ENCODE data around the gene PTPRD.
A peak's percentile ranks its signal among the peaks of the same experiment; 100 is the strongest.
"Not testable (repeated sequence)": the region's sequence is repeated elsewhere in the genome, so short reads cannot be mapped to it uniquely, and the experiment has no call there.

The PTPRD gene

DNA sequence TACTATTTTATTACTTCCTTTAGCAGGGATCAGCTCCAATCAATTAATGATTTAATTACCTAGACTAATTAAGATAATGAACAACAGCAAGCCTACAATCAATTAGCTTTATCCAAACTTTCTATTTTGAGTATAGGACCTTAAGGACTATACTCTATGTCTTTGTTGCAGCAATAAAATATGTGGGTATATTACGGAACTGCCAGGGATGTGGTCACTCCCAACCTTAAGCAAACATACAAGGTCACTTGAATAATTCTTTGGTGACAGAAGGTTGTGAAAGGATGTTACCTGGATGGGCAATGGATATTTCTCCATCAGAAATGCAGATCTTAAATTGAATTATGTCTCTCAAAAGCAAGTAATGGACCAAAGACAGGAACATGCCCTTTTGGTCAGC, 1905.8 kb downstream of the PTPRD start:
- DNase-seq, result no peak

DNA sequence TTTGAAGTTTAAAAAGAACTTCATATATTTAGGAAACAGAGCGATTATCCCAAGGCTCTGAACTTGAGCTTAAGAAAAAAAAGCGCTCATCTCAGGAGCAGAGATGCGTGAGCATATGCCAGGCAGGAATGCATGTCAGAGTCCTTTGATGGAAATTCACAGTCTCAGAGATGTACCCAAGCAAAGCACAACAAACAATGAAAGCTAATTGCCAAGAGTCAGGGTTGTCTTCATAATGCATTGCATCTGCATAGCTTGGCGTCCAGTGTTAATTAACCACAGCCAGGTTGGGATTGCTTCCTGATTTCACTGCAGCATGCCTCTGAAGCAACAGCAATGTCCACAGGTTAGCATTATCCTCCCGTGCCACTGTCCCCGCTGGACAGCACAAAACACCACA, 1906.3 kb downstream of the PTPRD start:
- no peak for DNase-seq

DNA sequence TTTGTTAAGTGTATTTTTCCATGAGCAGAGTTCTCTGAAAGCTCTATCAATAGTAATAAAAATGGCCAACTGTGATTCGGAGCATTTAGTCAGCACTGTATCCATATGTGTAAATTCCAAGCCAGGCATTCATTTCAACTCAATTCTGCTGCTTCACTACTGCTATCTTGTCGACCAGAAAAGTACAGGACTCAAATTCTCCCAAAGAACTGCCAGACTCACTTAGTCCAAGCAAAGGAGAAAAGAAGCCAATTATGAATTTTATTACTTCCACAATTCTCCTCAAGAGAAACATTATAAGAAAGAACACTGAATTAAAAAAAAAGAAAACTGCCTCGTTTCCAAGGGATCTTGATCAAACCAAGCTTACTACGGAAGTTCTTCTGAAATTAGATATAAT, 1906.9 kb downstream of the PTPRD start:
- DNase-seq, result no peak

DNA sequence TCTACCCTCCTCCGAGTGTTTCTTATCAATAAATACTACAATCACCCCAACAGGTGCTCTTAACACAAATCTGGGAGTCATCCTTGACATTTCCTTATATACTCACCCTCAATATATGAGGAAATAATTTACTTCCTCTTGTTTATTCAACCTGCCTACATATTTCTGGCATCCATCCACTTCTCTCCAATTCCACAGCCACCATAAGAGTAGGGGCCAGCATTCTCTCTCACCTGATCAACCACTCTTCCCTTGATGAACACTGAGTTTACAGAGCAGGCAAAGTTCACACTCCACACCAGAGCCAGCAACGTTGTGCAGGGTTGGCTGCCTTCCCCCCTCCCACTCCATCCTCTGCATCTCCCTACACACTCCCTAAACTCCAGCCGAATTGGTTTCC, 1908.9 kb downstream of the PTPRD start:
- DNase-seq, result no peak

DNA sequence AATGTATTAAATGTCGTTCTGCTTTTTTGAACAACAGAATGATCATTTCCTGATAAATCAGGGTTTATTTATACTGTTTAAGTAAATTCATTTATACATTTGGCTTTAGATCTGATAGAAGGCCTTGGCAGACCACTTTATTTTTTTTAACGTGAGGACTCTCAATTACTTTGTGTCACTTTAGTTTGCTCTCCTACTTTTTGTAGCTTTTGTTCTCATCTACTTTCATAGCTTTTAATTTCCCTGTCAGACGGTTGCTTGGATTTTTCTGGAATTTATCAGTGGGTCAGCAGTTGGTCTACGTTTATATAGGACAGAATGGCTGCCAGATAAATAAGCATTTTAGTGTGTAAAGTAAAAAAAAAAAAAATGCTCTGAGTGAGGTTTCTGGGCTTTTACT, 1910.9 kb downstream of the PTPRD start:
- no peak for DNase-seq

DNA sequence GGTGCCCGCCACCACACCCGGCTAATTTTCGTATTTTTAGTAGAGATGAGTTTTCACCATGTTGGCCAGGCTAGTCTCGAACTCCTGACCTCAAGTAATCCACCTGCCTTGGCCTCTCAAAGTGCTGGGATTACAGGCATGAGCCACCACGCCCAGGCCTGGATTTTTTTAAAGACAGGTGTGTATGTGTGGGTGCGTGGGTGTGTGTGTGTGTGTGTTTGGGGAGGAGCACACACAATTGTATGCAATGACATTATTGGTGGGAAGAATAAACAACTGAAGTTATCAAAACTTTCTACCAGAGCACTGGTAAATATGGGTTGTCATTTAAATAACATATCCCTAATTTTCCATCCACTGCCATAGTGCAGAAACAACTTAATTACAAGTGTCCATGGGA, 1915.2 kb downstream of the PTPRD start:
- DNase-seq, result not testable (repeated sequence)

DNA sequence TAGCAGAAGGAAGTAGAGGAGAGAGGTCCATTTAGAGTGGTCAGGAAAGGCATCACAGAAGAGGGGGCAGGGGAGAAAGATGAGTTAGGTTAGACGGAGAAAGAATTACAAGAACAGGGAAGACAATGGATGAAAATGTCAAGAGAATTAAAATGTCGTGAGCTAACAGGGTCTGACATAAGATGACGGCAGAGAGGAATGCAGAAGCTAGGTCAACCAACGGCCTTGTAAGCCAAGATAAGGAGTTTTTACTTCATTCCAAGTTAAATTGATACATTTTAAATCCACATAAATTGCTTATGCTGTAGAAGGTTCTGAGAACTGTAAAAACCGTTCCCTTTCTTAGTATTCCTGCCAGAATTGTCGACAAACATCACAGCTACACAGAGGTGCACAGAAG, 1916.3 kb downstream of the PTPRD start:
- no peak for DNase-seq

DNA sequence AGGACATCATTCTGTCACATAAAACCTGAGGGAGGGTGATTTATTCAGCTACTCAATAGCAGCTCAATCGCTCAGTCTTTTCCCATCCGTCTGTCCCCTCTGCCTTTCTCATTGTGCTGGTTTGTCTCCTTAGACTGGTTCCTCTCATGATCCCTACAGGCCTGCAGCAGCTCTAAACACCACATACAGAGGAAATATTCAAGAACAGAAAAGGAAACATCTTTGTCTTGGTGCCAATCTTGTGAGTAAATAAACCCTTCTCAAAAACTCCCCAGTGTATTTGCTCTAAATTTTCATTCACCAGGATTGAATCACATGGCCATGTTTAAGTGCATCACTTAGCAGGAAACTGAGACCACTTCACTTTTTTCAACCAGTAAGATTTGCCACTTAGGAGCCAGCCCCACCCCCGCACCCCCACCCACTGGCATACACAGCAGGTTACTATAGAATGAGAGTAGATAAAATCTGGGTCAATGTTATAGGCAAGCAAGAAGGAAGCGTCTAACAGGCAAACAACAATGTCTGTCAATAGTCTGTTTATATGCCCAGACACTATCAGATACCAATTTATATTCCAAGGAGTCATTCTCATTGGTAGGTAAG, 1917.7 kb downstream of the PTPRD start:
- DNase-seq, result no peak

DNA sequence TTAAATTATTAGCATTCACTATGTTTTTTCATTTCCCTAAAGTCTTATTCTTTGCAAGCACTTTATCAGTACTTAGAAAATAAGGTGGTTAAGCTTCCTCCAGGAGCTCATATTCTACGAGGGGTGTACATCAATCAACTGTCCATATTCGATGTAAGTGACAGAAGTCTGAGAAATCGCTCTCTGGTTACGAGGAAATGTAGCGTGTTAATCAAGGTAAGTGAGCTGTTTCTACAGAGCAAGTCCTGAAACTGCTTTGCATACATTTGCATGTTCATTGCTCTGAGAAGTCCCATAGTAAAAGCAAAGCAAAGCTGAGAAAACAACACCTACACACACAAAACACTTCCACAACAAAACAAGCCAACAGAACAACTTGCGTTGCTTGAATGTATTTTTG, 1919.3 kb downstream of the PTPRD start:
- DNase-seq, result no peak

DNA sequence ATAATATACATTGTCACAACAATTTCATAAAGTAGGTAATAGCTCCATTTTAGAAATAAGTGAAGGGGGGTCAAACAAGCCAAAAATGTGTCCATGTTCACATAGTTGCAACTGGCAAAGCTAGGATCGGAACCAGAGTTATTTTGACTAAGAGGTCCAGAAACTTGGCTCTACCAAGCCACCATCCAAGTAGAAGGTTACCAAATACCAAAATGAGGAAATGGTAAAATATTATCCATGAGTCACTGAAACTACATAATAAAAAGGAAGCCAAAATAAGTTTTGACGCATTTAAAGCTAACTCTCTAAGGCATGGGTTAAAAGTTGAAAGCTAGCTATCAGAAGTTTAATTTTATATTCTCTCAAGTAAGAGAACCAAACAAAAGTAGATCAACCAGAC, 1926.3 kb downstream of the PTPRD start:
- DNase-seq, result peak; percentile 4 to 65

DNA sequence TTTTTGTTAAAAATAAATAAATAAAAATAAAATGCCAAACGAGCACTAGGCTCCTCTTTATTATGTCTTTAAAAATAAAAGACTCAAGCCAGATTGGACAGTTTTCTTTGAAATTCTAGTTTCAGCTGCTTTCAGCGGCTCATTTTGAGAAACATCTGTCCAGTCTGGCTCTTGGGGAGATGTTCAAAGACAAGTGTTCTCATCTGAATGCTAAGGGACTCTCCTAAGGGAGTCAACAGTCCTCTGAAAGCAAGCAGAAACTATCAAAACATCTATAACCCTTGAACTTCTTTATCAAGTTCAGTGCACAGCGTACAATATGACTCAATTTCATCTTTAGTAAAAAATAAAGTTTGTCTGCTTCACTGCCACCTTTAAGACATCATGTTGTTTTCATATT, 1927.0 kb downstream of the PTPRD start:
- DNase-seq, result no peak

DNA sequence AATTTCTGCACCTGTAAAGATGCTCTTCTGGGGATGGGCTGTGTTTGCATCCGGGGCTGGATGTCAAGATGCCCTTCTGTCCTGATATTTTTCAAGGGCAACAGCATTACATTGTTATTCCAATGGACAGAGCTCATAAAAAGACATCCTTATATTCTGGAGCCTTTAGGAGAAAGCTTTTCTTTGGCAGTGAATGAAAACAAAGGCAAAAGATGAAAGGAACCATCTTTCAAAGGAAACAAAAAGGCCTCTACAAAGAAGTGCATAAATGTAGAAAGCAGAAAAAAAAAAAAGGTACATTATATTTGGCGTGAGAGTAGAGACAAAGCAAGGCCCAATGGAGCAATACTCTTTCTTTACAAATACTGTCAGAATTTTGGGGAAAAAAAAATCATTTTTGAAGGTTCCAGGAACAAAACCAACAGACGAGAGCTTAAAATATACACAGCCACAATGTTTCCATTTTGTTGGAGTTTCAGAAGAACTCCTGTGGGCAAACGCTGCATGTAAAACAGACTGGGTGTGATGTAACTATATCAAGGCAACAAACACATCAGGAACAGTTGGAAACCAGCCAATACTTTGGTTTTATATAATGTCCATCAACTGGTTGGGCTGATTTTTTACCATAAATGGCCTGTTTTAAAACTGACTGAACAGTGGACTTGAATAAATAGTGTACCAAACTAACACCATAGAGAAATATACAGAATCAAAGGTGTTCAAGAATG, 1927.7 kb downstream of the PTPRD start:
- DNase-seq, result no peak

DNA sequence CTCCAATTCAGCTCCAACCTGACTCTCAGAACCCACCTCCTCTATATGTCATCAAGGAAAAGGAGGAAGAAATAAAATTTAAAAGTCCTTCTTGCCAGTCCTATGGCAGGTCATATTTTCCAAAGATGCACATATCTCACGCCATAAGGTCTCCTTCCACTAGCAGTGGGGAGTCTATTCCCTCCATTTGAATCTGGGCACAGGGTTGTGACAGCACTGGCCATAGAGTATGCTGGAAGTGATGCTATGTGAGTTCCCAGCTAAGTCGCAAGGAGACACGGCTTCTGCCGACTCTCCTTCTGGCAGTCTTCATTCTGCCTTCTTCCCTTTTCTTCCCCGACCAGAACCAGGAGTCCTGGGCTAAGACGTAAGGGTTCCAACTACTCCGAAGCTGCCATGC, 1929.3 kb downstream of the PTPRD start:
- DNase-seq, result no peak

DNA sequence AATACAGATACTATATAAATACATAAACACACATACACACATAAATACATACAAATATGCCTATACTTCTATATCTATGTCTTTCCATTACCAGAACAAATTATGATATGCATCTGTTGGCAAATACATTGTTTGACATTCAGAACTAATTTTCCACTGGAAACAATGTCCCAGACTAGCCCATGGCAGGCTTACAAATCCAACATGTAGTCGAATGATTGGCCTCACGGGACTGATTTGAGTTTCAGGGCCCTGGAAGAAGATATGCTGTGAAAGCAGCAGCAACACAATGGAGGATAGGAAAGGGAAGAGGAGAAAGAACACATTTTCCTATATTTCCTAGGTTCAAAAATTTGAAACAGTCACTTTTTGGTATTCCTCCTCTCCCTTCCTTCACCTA, 1932.1 kb downstream of the PTPRD start:
- no peak for DNase-seq

DNA sequence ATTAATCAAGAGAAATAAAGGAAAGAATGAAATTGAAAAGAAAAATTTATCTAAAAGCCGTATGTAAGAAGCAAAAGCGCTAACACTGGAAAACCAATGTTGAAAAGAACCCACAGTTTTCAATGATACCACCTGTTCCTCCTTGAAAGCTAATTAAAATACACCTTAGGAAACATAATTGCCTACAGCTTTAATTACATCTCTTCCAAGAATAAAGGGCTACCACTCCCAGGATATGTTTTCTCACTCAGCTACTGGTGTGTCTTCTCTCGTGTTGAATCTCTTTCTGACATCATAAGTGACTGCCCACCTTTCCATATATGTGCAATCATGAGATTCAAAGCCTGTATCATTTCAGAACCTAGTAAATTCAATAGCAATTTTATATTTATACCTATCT, 1932.6 kb downstream of the PTPRD start:
- no peak for DNase-seq

DNA sequence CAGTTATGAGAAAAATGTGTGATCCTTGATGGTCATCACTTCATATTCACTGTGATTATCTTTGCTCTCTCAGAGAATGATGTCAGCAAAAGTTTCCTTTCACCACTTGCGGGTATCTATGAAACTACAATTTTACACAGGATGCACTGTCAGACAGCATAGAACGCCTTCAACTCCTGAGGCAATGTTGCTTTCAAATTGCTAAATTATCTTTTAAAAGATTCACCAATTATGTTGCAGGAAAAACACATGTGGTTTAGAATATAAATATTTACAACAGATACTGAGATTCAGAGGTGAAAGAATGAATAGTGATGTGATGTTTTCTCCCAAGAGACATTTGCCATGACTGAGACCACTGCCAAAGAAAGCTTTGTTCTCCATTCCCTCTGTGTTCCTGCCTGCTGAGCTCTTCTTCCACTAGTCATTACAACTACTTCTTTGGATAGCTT, 1933.4 kb downstream of the PTPRD start:
- no peak for DNase-seq

DNA sequence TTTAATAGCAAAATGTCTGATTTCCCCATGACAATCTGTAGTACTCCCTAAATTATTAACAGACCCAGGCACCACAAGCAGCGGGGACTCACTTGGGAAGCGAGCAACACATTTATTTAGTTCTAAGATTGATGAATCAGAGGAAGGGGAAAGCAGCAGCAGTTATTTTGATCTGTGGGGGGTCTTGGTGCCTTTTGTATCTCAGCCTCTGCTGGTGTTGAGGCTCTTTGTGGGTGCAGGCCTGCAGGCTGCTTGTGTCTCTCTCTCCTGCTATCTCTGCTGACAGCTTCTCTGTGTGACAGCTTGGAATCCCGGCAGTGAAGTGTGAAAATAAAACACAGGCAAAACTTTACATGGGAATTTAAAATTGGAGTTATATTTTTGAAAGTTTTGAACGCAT, 1935.1 kb downstream of the PTPRD start:
- no peak for DNase-seq

DNA sequence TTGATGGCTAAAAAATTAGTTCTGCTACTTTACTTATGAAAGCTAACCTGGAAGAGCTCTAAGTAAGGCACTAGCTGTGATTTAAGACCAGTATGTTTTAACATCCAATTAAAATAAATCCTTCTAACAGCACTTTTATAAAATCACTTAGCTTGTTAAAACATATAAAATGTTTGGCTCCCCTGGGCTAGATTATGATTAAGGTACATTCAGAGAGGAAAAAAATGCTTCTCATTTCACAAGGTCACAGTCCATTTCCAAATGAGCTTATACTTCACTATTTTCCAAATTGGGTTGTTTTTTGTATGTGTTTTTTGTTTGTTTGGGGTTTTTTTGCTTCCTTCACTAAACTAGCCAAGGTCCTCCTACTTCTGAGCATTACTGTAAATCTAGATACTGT, 1938.3 kb downstream of the PTPRD start:
- DNase-seq, result no peak

DNA sequence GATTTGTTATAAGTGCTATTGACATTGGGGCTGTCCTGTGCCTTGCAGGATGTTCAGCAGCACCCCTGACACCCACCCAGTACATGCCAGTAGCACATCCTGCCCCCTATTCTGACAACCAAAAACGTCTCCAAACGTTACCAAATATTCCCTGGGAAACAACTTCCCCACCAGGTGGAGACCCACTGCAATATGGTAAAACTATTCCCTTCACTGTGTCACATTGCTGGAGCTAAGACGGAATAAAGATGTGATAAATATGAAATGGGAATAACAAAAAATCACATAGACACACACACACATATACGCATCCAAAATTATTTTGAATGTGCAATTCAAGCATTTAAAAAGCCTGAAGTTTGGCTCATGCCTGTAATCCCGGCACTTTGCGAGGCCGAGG, 1939.0 kb downstream of the PTPRD start:
- no peak for DNase-seq

DNA sequence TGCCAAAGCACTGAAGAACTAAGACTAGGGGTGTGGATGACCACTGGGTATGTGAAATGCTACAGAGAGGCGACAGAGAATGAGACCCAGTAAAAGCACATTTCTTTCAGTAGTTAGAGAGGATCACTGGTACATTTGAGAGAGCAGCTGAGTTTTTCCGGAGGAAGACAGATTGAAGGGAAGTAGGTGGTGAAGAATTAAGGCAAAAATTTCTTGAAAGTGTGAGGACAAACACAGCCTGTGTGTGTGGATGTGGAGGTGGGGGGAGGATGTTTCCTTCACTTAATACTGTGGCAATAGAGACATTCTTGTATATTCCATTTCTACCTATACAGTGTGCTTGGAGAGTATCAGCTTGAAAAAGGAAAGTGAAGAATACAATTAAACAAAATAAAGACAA, 1942.1 kb downstream of the PTPRD start:
- no peak for DNase-seq

DNA sequence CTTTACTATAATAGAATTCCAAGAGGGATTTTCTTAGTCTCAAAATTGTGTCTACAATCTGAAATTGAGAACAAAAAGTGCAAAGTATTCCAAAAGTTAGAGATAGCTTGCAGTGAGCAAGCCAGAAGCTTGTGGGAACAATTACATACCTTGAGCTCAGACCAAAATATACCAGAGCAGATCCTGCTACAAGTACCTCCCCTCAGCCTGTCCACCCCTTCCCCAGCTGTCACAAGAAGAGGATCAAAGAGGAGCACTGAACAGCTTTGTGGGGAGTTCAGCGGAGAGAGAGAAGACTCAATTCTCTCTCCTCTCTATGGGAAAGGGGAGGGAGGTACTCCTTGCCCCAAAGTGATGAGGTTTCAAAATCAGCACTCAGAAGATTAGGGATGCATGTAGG, 1944.1 kb downstream of the PTPRD start:
- DNase-seq, result no peak

DNA sequence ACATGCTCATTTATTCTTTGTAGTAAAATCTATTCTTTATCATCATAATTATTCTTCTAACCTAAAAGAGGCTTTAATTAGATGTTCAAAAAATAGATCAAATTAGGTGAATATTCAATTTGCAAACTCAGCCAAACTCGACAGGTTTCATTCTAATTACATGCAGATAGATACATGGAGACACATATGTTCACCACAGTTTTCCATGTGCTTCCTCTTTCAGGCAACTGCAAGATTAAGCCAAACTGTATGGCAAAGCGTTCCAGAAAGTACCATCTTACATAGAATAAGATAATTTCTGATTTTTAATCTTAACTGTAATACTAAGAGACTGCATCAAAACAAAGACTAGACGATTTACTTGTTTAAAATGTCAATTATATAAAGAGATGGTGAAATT, 1944.6 kb downstream of the PTPRD start:
- no peak for DNase-seq

DNA sequence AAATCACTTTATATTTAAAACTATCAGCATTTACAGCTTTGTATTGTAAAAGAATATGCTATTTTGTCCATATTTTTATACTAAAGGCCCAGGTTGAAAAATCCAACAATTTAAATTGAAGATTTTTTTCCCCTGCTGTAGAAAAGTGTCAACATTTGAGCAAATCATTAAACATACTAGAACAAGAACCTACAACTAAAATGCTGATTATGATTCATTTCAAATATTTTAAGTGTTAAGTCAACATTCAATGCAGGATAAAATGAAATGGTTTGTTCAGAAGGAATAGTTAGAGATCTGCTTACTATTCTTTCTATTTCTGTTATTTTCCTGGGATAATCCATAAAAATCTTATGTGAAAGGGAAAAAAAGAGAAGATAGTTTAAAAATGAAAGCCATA, 1946.7 kb downstream of the PTPRD start:
- no peak for DNase-seq

DNA sequence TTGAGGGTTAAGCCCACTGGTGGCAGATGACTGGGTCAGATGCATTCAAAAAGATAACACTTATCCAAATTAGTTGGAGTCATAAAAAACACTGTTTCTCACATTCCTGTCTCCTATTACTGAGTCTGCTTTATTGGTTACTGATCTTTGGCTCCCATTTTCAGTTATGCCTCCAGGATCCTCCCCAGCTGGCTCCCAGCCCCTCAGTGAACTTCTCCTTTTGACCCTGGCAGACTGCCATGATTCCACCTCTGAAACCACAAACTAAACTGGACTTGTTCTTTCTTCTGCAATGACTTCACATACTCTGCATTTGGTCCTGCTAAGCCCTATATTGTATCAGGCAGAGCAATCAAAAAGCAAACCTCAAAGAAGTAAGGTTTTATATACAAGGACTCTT, 1952.4 kb downstream of the PTPRD start:
- peak; percentile 66 to 78 for DNase-seq

DNA sequence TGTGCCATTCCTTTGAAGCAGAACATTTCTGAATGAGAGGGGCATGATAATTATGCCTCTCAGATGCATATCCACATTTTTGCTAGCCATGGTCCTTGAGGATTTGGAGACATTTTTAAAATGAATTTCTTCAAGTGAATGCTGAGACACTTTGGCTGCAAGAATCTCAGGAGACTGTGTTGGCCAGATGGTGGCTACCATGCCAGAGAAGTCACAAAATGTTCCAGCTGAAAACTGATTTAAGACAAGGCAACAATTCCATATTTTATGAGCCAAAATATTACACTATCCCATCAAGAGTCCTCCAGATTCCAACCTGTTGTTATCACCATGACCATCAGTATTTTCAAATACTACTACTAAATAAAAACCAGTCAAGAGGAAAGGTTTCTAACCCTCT, 1953.7 kb downstream of the PTPRD start:
- no peak for DNase-seq
